Measurements from ENCODE around the gene RFX3. TPM values are rescaled to one million over a fixed set of nuclear protein-coding genes. Genes with fewer than 3 reads are reported as not detected.
A peak's percentile ranks its signal among the peaks of the same experiment; 100 is the strongest.

Gene RFX3
- total and polyA plus RNA-seq, 2 of the 13 experiments (the other 11 are each of a cell fraction or from before 2014, with no cell fraction given): 2.7 to 5.3 TPM

DNA sequence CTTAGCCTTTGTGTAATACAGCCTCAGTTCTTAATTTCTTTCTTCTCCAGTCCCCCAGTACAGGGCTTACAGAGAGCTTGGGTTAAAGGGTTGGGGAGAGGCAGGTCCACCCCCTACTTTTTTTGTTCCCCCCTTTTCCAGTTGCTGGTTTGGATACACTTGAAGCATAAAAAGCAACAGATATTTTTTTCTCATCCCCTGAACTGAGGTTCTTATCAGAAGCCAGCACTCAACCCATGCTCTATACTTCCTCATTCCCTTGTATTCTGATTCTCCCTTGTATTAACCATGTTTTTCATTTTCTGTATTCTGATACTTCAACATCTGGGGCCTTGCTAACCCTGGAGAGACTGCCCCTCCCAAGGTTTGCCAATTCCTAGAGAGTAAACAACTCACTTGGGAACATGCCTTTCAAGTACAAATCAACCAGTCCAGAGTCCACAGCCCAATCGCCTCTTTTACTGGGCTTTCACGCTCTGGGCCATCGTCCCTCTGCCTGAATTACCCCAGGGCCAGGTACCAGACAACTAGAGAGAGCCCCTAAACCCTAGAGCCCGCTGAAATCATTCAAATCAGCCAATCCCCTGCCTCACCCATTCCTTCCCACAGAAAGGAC is 348.5 kb downstream of the RFX3 start (continued):
- TF ChIP-seq ZNF883 (CRISPR knock-in tag; IDR thresholded peaks at IDR 0.05; ENCODE audit: not compliant biosample characterization): no peak
- TF ChIP-seq ARNTL (CRISPR knock-in tag; IDR thresholded peaks at IDR 0.05): peak; percentile 44; the same call in 1 of the 2 replicates
- no peak for TF ChIP-seq CCDC6 (CRISPR knock-in tag; IDR thresholded peaks at IDR 0.05)
- TF ChIP-seq HOXD1 (CRISPR knock-in tag; IDR thresholded peaks at IDR 0.05): no peak
- TF ChIP-seq ZNF619 (CRISPR knock-in tag; IDR thresholded peaks at IDR 0.05): no peak
- TF ChIP-seq, protein P1, sequence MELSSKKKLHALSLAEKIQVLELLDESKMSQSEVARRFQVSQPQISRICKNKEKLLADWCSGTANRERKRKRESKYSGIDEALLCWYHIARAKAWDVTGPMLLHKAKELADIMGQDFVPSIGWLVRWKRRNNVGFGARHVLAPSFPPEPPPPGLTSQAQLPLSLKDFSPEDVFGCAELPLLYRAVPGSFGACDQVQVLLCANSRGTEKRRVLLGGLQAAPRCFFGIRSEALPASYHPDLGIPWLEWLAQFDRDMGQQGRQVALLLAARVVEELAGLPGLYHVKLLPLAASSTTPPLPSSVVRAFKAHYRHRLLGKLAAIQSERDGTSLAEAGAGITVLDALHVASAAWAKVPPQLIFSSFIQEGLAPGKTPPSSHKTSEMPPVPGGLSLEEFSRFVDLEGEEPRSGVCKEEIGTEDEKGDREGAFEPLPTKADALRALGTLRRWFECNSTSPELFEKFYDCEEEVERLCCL (CRISPR knock-in tag; IDR thresholded peaks at IDR 0.05; ENCODE audit: borderline replicate concordance): no peak
- peak; percentile 34; the same call in 1 of the 2 replicates for TF ChIP-seq ZSCAN9 (CRISPR knock-in tag; IDR thresholded peaks at IDR 0.05; ENCODE audit: borderline replicate concordance)
- no peak for TF ChIP-seq ZBTB38 (CRISPR knock-in tag; IDR thresholded peaks at IDR 0.05)
- TF ChIP-seq FOXM1 (CRISPR knock-in tag; IDR thresholded peaks at IDR 0.05): no peak
- no peak for TF ChIP-seq HOXA7 (CRISPR knock-in tag; IDR thresholded peaks at IDR 0.05)
- TF ChIP-seq ATRX (CRISPR knock-in tag; IDR thresholded peaks at IDR 0.05; ENCODE audit: borderline replicate concordance): no peak
- TF ChIP-seq ZNF547 (CRISPR knock-in tag; IDR thresholded peaks at IDR 0.05): no peak
- TF ChIP-seq ZNF138 (CRISPR knock-in tag; IDR thresholded peaks at IDR 0.05; ENCODE audit: low read depth): no peak
- TF ChIP-seq RBM39 (IDR thresholded peaks at IDR 0.05; ENCODE audit: low read depth, low read length, poor library complexity, severe bottlenecking): no peak
- TF ChIP-seq STAT5B (CRISPR knock-in tag; IDR thresholded peaks at IDR 0.05): no peak
- TF ChIP-seq SNRNP70 (IDR thresholded peaks at IDR 0.05; ENCODE audit: low read depth, low read length): no peak
- TF ChIP-seq, protein P2, sequence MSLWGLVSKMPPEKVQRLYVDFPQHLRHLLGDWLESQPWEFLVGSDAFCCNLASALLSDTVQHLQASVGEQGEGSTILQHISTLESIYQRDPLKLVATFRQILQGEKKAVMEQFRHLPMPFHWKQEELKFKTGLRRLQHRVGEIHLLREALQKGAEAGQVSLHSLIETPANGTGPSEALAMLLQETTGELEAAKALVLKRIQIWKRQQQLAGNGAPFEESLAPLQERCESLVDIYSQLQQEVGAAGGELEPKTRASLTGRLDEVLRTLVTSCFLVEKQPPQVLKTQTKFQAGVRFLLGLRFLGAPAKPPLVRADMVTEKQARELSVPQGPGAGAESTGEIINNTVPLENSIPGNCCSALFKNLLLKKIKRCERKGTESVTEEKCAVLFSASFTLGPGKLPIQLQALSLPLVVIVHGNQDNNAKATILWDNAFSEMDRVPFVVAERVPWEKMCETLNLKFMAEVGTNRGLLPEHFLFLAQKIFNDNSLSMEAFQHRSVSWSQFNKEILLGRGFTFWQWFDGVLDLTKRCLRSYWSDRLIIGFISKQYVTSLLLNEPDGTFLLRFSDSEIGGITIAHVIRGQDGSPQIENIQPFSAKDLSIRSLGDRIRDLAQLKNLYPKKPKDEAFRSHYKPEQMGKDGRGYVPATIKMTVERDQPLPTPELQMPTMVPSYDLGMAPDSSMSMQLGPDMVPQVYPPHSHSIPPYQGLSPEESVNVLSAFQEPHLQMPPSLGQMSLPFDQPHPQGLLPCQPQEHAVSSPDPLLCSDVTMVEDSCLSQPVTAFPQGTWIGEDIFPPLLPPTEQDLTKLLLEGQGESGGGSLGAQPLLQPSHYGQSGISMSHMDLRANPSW (CRISPR knock-in tag; IDR thresholded peaks at IDR 0.05; ENCODE audit: borderline replicate concordance): 0 out of 2 replicates have a peak, but pooled peaks have one; percentile 52
- TF ChIP-seq ARID2 (CRISPR knock-in tag; IDR thresholded peaks at IDR 0.05; ENCODE audit: borderline replicate concordance): no peak
- TF ChIP-seq HNRNPK (IDR thresholded peaks at IDR 0.05; ENCODE audit: low read depth, low read length, poor library complexity, severe bottlenecking): no peak
- TF ChIP-seq ZNF354B (CRISPR knock-in tag; IDR thresholded peaks at IDR 0.05): no peak
- no peak for TF ChIP-seq ZNF343 (CRISPR knock-in tag; IDR thresholded peaks at IDR 0.05)
- TF ChIP-seq NFKB2 (CRISPR knock-in tag; IDR thresholded peaks at IDR 0.05; ENCODE audit: borderline replicate concordance): no peak
- no peak for TF ChIP-seq ZNF556 (CRISPR knock-in tag; IDR thresholded peaks at IDR 0.05; ENCODE audit: borderline replicate concordance)
- no peak for TF ChIP-seq ZNF572 (CRISPR knock-in tag; IDR thresholded peaks at IDR 0.05)
- no peak for TF ChIP-seq SRSF1 (optimal IDR thresholded peaks at IDR 0.05; ENCODE audit: low read depth, low read length)
- no peak for TF ChIP-seq KLF15 (CRISPR knock-in tag; IDR thresholded peaks at IDR 0.05; ENCODE audit: borderline replicate concordance)
- TF ChIP-seq RARA (CRISPR knock-in tag; IDR thresholded peaks at IDR 0.05): peak; percentile 77
- TF ChIP-seq, protein P3, sequence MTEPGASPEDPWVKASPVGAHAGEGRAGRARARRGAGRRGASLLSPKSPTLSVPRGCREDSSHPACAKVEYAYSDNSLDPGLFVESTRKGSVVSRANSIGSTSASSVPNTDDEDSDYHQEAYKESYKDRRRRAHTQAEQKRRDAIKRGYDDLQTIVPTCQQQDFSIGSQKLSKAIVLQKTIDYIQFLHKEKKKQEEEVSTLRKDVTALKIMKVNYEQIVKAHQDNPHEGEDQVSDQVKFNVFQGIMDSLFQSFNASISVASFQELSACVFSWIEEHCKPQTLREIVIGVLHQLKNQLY (CRISPR knock-in tag; IDR thresholded peaks at IDR 0.05): peak; percentile 67; the same call in 1 of the 2 replicates

Data from HepG2 (cell line).